Measurements from ENCODE around the gene VMAC. TPM values are rescaled to one million over a fixed set of nuclear protein-coding genes. Genes with fewer than 3 reads are reported as not detected.

VMAC gene
- total and polyA plus RNA-seq, 2 of the 8 experiments (the other 6 are each of a cell fraction or from before 2014, with no cell fraction given): 1.3 to 2.2 TPM

- FAIRE-seq: no peak
- no peaks in the 10 kb centered on the region for H3K9me3 ChIP-seq (ENCODE audit: insufficient read depth in 2 of 2, low read depth in 1 of 2, low read length in 1 of 2)
- no peak overlapping the region for H2BK120ac ChIP-seq (replicated peaks; ENCODE audit: low read depth, low read length)
- no peak overlapping the region for H4K5ac ChIP-seq (ENCODE audit: insufficient read length, low read depth, low read length)
- H4K8ac ChIP-seq (ENCODE audit: extremely low read depth, insufficient read depth, low read length): no peak overlapping the region; the same call in none of the 2 replicates
- peak in 1 of 2 experiments; percentile 66 for DNase-seq (ENCODE audit: low read depth in 1 of 2, low spot score in 2 of 2)
- 83% methylated on average over 28 of the region's 30 CpGs; no CpG with 5 or more reads in 1 of the 2 experiments for WGBS, 2 experiments (ENCODE audit: extremely low coverage in 1 of 2, insufficient coverage in 1 of 2, insufficient read length in 1 of 2, insufficient replicate concordance in 2 of 2, low coverage in 1 of 2, low lambda C conversion rate in 2 of 2, missing lambda C conversion rate in 1 of 2)
- H3K4me2 ChIP-seq (ENCODE audit: insufficient read depth in 1 of 2, low read depth in 2 of 2, low read length in 2 of 2): no peak overlapping the region
- H3K27me3 ChIP-seq (replicated peaks in 1 of 4; ENCODE audit: control insufficient read depth in 3 of 4, extremely low read depth in 1 of 4, insufficient read depth in 3 of 4, low read length in 3 of 4): peaks cover 0 to 1% (median 0%) of the 10 kb centered on the region in 4 experiments; a peak in 2 of 7 replicates
- H2AK5ac ChIP-seq (ENCODE audit: low read depth, low read length): no peak overlapping the region
- H3K23ac ChIP-seq (ENCODE audit: insufficient read length): no peak overlapping the region
- H3K18ac ChIP-seq (ENCODE audit: extremely low read depth, low read length): no peak overlapping the region
- no peak overlapping the region for H2BK15ac ChIP-seq (ENCODE audit: low read length)
- H3K4me3 ChIP-seq (ENCODE audit: extremely low read depth in 1 of 4, insufficient read depth in 2 of 4, low read depth in 3 of 4, low read length in 4 of 4): no peak overlapping the region
- peaks cover 8 to 23% of the 10 kb centered on the region in 2 experiments for H4K20me1 ChIP-seq (replicated peaks in 1 of 2; ENCODE audit: control insufficient read depth in 1 of 2, insufficient read depth in 2 of 2, low read length in 2 of 2)
- H3K27ac ChIP-seq (ENCODE audit: low read depth, low read length): no peak overlapping the region; the same call in 1 of the 2 replicates
- no peak overlapping the region for H2AFZ ChIP-seq (ENCODE audit: low read length)
- no peak overlapping the region for H2BK5ac ChIP-seq (ENCODE audit: low read depth, low read length)
- H2BK20ac ChIP-seq (ENCODE audit: low read length): no peak overlapping the region
- POLR2A ChIA-PET (ENCODE audit: partially characterized antibody): interaction anchor here (0.7 to 3.7 kb wide), 8 partner anchors 8 to 206 kb away, joined by 3 to 20 read pairs (median 4); no protein-coding TSS in a partner anchor
- H3K14ac ChIP-seq (ENCODE audit: insufficient read length): no peak overlapping the region
- H3K56ac ChIP-seq (replicated peaks; ENCODE audit: insufficient read length, low read depth, low read length): no peak overlapping the region
- H3K4me1 ChIP-seq (replicated peaks in 1 of 4; ENCODE audit: control insufficient read depth in 3 of 4, insufficient read depth in 4 of 4, low read length in 3 of 4): peaks cover 0 to 2% (median under 1%) of the 10 kb centered on the region in 4 experiments; a peak in 4 of 7 replicates
- H3K79me1 ChIP-seq (ENCODE audit: low read depth, low read length): peaks cover 4% of the 10 kb centered on the region
- H4K91ac ChIP-seq (replicated peaks; ENCODE audit: insufficient read length, low read length): no peak overlapping the region
- no peak overlapping the region for H2BK12ac ChIP-seq (ENCODE audit: low read depth, low read length)
- no peak overlapping the region for H3K9ac ChIP-seq (replicated peaks in 1 of 4; ENCODE audit: extremely low read depth in 1 of 4, low read depth in 3 of 4, low read length in 3 of 4)
- CTCF ChIA-PET (ENCODE audit: partially characterized antibody): interaction anchor here (0.5 to 1.8 kb wide), 10 partner anchors 12 to 1988 kb away, joined by 3 to 12 read pairs (median 4); partner anchors contain the start of gene NRTN
- H3K36me3 ChIP-seq (ENCODE audit: control insufficient read depth in 2 of 4, insufficient read depth in 4 of 4, low read length in 3 of 4): peaks cover 0 to 16% (median 8%) of the 10 kb centered on the region in 4 experiments; a peak in 5 of 8 replicates
- H3K79me2 ChIP-seq (ENCODE audit: control insufficient read depth in 1 of 2, insufficient read depth in 2 of 2, low read length in 2 of 2): peaks cover 0 to 27% of the 10 kb centered on the region in 2 experiments; a peak in 3 of 4 replicates
- no peak for TF ChIP-seq SIN3A (conservative IDR thresholded peaks at IDR 0.05 in 1 of 2, IDR thresholded peaks at IDR 0.05 in 1 of 2; ENCODE audit: low read depth in 1 of 2, low read length in 2 of 2)
- TF ChIP-seq SRF (IDR thresholded peaks at IDR 0.05; ENCODE audit: low read depth, low read length): no peak
- TF ChIP-seq, protein P1, sequence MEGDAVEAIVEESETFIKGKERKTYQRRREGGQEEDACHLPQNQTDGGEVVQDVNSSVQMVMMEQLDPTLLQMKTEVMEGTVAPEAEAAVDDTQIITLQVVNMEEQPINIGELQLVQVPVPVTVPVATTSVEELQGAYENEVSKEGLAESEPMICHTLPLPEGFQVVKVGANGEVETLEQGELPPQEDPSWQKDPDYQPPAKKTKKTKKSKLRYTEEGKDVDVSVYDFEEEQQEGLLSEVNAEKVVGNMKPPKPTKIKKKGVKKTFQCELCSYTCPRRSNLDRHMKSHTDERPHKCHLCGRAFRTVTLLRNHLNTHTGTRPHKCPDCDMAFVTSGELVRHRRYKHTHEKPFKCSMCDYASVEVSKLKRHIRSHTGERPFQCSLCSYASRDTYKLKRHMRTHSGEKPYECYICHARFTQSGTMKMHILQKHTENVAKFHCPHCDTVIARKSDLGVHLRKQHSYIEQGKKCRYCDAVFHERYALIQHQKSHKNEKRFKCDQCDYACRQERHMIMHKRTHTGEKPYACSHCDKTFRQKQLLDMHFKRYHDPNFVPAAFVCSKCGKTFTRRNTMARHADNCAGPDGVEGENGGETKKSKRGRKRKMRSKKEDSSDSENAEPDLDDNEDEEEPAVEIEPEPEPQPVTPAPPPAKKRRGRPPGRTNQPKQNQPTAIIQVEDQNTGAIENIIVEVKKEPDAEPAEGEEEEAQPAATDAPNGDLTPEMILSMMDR (IDR thresholded peaks at IDR 0.05; ENCODE audit: control extremely low read depth in 1 of 3, insufficient read depth in 1 of 3, low read depth in 1 of 3, low read length in 3 of 3): peak; percentile 53 to 62 (median 62)
- TF ChIP-seq RAD21 (IDR thresholded peaks at IDR 0.05 in 1 of 2, conservative IDR thresholded peaks at IDR 0.05 in 1 of 2; ENCODE audit: low read depth in 2 of 2, low read length in 2 of 2): peak; percentile 43 to 57
- no peak for TF ChIP-seq EZH2 (IDR thresholded peaks at IDR 0.05; ENCODE audit: low read depth, low read length, severe bottlenecking)
- TF ChIP-seq ASH2L (IDR thresholded peaks at IDR 0.05; ENCODE audit: low read length): no peak
- H3K23me2 ChIP-seq (ENCODE audit: low read depth, low read length): no peaks in the 10 kb centered on the region
- H3K4ac ChIP-seq (replicated peaks; ENCODE audit: insufficient read length, low read depth, low read length): no peak overlapping the region
Measured at GRCh38 chr19:5897189-5897969, 7.3 kb upstream of the VMAC start.
